Stomach (tissue), 9 donors: ENCODE results near the gene TRIM29. TPM values are rescaled to one million over a fixed set of nuclear protein-coding genes. Genes with fewer than 3 reads are reported as not detected.
A peak's percentile ranks its signal among the peaks of the same experiment; 100 is the strongest.

ENCODE experiments used
- DNase-seq, 2 donors: peaks; one replicate each; pipeline versions ENCODE4 v3.0.0 to v3.0.0-alpha.2; 2013 to 2019
- H3K27ac ChIP-seq, 5 donors: fragments of 200-600 bp in 4 of 5; sonication (generic) in 4 of 5; one replicate each; pipeline ENCODE4 v1.5.1; 2013 to 2019; ENCODE audit warnings: mild to moderate bottlenecking in 1 of 5, moderate library complexity in 1 of 5
- H3K27me3 ChIP-seq, 3 donors: fragments of 200-600 bp; sonication (generic); one replicate each; pipeline ENCODE4 v1.5.1; 2017 to 2019; ENCODE audit warnings: mixed run types in 1 of 3
- H3K36me3 ChIP-seq, 4 donors: fragments of 200-600 bp; sonication (generic); 1 replicate in 3 of 4; 2 replicates in 1 of 4; pipeline ENCODE4 v1.5.1; 2016 to 2019
- H3K4me1 ChIP-seq, 4 donors: fragments of 200-600 bp; sonication (generic); one replicate each; pipeline ENCODE4 v1.5.1; 2016 to 2019
- H3K4me3 ChIP-seq, 4 donors: fragments of 200-600 bp; sonication (generic) in 3 of 4; one replicate each; pipeline ENCODE4 v1.5.1; 2016 to 2019; ENCODE audit warnings: mild to moderate bottlenecking in 1 of 4
- H3K9me3 ChIP-seq, 4 donors: fragments of 200-600 bp; sonication (generic); one replicate each; pipeline ENCODE4 v1.5.1; 2016 to 2019
- EP300 ChIP-seq: sonication (generic); formaldehyde crosslinking; IDR thresholded peaks from one replicate; pipeline ENCODE4 v1.6.1; 2017; ENCODE audit warnings: antibody characterized with exemption
- POLR2A ChIP-seq, 4 donors: fragments of 450-650 bp; IDR thresholded peaks; one replicate each; pipeline ENCODE4 v1.6.1; 2016; ENCODE audit warnings: antibody characterized with exemption in 4 of 4, control low read depth in 2 of 4, mild to moderate bottlenecking in 1 of 4, moderate library complexity in 1 of 4
- POLR2AphosphoS5 ChIP-seq, 3 donors: sonication (generic); formaldehyde crosslinking; IDR thresholded peaks; one replicate each; pipeline ENCODE4 v1.6.1; 2016; ENCODE audit warnings: antibody characterized with exemption in 3 of 3
- WGBS, 5 donors: extraction: QIAGEN DNeasy Blood & Tissue Kit in 3 of 5; methylation state at CpG; one replicate each; pipeline versions ENCODE4 v1.1.5 to v1.1.7; 2013 to 2018; 5-methylcytosine and 5-hydroxymethylcytosine counted together
- intact Hi-C: fragments of 100-400 bp; cut with DNase I; formaldehyde crosslinking; loops from one replicate; pipeline ENCODE4 v1.15.1; 2023; ENCODE audit warnings: low total_unique reads
- polyA plus RNA-seq, 3 donors: library from polyadenylated mRNA; stranded (reverse); fragments of 200-250 nt; gene quantifications; one replicate each; pipeline ENCODE4 v1.2.3, GENCODE V29; 2013
- total RNA-seq, 5 donors: library from RNA; depleted of rRNA; stranded (reverse); fragments of >200 nt; gene quantifications; one replicate each; pipeline versions ENCODE4 v1.1.0 to v1.2.3, GENCODE V29; 2014 to 2016
- TF ChIP-seq, protein P1 (sequence below), 7 experiments: fragments of 450-650 bp in 4 of 7; fragments of 200-600 bp in 3 of 7; sonication (generic) in 3 of 7; IDR thresholded peaks; one replicate each; pipeline ENCODE4 v1.5.1; 2016 to 2019; ENCODE audit warnings: antibody characterized with exemption in 7 of 7, control low read depth in 2 of 7, mild to moderate bottlenecking in 1 of 7
- donor health status: healthy with polysubstance abuse.
- donor health status: Bipolar disorder and iron deficiency.
- donor health status: healthy.

TRIM29 gene
- total and polyA plus RNA-seq, 8 donors: 1.4 to 287 (median 2.2) TPM; not detected in 2

- no peak overlapping the region for H3K4me3 ChIP-seq
- H3K27ac ChIP-seq: no peak overlapping the region
- TF ChIP-seq POLR2A (IDR thresholded peaks at IDR 0.05): no peak
- TF ChIP-seq EP300: no peak
- TF ChIP-seq POLR2AphosphoS5 (IDR thresholded peaks at IDR 0.05): no peak
- TF ChIP-seq, protein P1, sequence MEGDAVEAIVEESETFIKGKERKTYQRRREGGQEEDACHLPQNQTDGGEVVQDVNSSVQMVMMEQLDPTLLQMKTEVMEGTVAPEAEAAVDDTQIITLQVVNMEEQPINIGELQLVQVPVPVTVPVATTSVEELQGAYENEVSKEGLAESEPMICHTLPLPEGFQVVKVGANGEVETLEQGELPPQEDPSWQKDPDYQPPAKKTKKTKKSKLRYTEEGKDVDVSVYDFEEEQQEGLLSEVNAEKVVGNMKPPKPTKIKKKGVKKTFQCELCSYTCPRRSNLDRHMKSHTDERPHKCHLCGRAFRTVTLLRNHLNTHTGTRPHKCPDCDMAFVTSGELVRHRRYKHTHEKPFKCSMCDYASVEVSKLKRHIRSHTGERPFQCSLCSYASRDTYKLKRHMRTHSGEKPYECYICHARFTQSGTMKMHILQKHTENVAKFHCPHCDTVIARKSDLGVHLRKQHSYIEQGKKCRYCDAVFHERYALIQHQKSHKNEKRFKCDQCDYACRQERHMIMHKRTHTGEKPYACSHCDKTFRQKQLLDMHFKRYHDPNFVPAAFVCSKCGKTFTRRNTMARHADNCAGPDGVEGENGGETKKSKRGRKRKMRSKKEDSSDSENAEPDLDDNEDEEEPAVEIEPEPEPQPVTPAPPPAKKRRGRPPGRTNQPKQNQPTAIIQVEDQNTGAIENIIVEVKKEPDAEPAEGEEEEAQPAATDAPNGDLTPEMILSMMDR (IDR thresholded peaks at IDR 0.05): no peak
- no peaks in the 10 kb centered on the region for H3K36me3 ChIP-seq
- no peaks in the 10 kb centered on the region for H3K9me3 ChIP-seq
- peaks cover 8 to 28% (median 25%) of the 10 kb centered on the region in 4 donors for H3K4me1 ChIP-seq
- peaks cover 0 to 39% (median 22%) of the 10 kb centered on the region in 3 donors for H3K27me3 ChIP-seq
- WGBS, 5 donors: 69 to 80% (median 75%) methylated on average over 10 to 11 of the region's 11 CpGs
- DNase-seq: peak in 1 of 2 donors; percentile 59
- intact Hi-C loops: no loop called here
These were observed 35.2 kb upstream of the TRIM29 start for GRCh38 chr11:120173019-120173705.

DNA sequence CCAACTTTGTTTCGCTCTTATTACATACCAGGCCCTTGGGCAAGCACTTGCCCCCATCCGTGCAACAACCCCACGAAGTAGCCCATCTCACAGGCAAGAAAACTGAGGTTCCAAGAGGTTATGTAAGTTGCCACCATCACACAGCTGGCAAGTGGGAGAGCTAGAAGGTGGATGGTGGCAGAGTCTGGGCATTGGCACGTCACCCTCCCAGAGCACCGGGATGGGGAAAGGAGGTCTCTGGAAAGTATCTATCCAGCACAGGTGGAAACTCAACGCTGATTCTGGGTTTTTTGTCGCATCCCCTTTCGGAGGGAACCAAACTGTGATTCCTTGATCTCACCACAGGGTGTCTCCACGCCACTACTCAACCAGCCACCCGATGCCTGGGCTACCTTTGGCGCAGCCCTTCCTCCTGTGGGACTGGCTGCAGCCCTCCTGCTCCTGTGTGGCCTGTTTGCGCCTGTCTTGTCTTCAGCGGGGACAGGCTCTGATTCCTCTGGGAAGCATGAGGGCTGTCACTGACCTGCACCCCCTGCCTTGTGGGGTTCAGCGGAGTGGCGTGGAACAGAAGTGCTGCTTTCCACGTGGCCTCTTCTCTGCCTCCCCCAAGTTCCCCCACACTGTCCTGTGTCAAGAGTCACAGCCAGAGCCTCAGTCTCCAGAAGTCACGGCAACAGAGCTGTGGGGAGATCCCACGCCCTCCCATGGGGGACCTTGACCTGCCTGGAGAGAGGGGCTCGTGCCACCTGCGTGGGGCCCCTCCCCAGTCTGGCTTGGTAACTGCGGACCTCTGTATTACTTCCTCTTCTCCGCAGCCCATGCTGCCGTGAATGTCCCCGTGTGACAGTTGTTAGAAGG lies 34.4 kb upstream of the TRIM29 start:
- H3K27me3 ChIP-seq: peaks cover 0 to 48% (median 24%) of the 10 kb centered on the region in 3 donors
- no peak for TF ChIP-seq EP300
- TF ChIP-seq, protein P1 (IDR thresholded peaks at IDR 0.05): peak in 5 of 7 experiments; percentile 78 to 91 (median 81)
- TF ChIP-seq POLR2AphosphoS5 (IDR thresholded peaks at IDR 0.05): peak in 1 of 3 donors; percentile 60
- no peak for TF ChIP-seq POLR2A (IDR thresholded peaks at IDR 0.05)
- H3K9me3 ChIP-seq: no peaks in the 10 kb centered on the region
- H3K27ac ChIP-seq: no peak overlapping the region
- H3K4me1 ChIP-seq: peaks cover 8 to 30% (median 28%) of the 10 kb centered on the region in 4 donors
- intact Hi-C loops: no loop called here
- H3K4me3 ChIP-seq: no peak overlapping the region
- H3K36me3 ChIP-seq: no peaks in the 10 kb centered on the region
- WGBS, 5 donors: 31 to 38% (median 36%) methylated on average over 15 to 24 of the region's 24 CpGs
- peak; percentile 77 to 88 for DNase-seq

DNA sequence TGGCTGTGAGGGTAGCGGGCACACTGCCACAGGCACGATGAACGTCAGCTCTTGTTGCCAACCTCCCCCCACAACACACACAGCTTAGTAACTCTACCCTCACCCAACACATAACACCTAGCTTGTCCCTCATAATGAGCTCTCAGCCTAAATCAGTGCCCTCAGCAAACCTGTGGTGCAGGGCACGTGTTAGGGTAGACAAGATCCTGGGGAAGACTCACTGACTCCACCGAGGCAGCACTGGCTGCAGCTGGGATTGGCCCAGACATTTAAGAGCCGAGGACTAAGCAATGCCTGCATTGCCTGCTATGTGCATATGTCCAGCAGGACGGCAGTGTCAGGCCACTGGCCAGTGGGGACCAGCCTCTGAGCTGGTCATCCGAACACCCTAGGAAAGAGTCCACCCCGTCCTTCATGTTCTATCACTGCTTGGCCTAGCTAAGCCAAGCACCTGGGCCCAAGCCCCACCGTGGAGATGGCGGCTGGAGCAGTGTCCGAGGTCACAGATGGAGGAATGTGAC lies 32.9 kb upstream of the TRIM29 start:
- TF ChIP-seq POLR2AphosphoS5 (IDR thresholded peaks at IDR 0.05): no peak
- TF ChIP-seq EP300: no peak
- TF ChIP-seq, protein P1 (IDR thresholded peaks at IDR 0.05): no peak
- no peak for TF ChIP-seq POLR2A (IDR thresholded peaks at IDR 0.05)
- Histone ChIP-seq H3K9me3 (peaks cover 0 to 2% (median under 1%) of the 10 kb centered on the region in 4 donors), H3K27ac (no peak overlapping the region), H3K36me3 (no peaks in the 10 kb centered on the region), H3K27me3 (peaks cover 0 to 63% (median 29%) of the 10 kb centered on the region in 3 donors), H3K4me1 (peaks cover 8 to 30% (median 28%) of the 10 kb centered on the region in 4 donors), H3K4me3 (no peak overlapping the region)
- 85 to 93% (median 89%) methylated on average over 9 to 12 of the region's 12 CpGs for WGBS, 5 donors
- no peak for DNase-seq
- intact Hi-C loops: loop anchor here (2.0 kb wide), 1 partner anchor 62 kb away; no protein-coding TSS in a partner anchor
